NK-92 (cell line): Measurements from ENCODE around the gene TACR2.

Experiments used
- DNase-seq: peaks from one replicate; lab custom pipeline; 2025; ENCODE audit not compliant: unreplicated experiment; lab: John Stamatoyannopoulos, UW

TACR2 gene

DNA sequence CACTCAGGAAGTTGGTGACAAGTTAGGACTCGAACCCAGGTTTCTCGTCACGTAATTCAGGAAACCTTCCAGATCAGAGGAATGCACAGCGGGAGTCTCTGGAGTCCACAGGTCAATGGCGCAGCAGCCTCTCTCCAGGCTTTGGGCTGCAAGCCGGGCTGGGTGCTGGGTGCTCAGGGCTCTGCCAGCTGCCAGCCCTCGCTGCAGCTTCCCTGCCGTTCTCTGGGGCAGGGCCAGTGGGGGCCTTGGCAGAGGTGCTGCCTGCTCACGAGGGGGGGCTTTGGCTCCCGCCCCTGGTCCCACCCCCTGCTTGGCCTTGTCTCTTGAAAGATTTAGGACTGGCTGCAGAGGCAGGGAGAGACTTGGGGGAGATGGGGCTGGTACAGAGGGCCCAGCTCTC, at the start of gene TACR2:
Gene TACR2 (minus strand): TSS at position 224 of the 400 bp plus-strand sequence. CDS start 595 bp downstream, outside the sequence.
- DNase-seq: no peak

- DNase-seq: no peak
These were observed 49.4 kb upstream of the TACR2 start for GRCh38 chr10:69466158-69466490.

GRCh38 chr10:69465457-69466157, 48.9 kb upstream of the TACR2 start:
- no peak for DNase-seq

GRCh38 chr10:69464801-69465401, 48.2 kb upstream of the TACR2 start:
- DNase-seq: no peak

DNA sequence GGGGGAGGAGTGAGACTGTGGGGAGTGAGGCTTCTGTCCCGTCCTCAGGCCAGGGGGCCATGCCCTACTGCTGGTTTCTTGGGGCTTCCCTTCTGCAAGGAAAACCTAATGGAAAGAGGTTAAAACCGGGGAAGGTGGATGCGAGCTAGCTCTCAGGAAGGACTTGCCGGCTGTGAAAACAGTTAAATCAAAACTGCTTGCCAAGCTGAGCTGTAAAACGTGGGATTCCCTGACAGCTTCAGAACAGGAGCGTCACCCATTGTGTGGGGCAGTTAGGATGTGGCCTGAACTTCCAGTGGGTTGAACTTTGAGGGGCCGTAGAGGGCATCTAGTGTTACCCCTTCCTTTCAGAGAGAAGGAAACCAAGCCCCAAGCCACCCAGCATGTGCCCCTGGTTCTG, 47.7 kb upstream of the TACR2 start:
- DNase-seq: no peak

- DNase-seq: no peak
These were observed 47.2 kb upstream of the TACR2 start for GRCh38 chr10:69463886-69464285.

GRCh38 chr10:69461243-69462025, 44.7 kb upstream of the TACR2 start:
- DNase-seq: no peak

GRCh38 chr10:69460576-69461242, 44.0 kb upstream of the TACR2 start:
- DNase-seq: no peak

GRCh38 chr10:69459893-69460575, 43.3 kb upstream of the TACR2 start:
- no peak for DNase-seq

- no peak for DNase-seq
These were observed 42.5 kb upstream of the TACR2 start for GRCh38 chr10:69459101-69459790.

DNA sequence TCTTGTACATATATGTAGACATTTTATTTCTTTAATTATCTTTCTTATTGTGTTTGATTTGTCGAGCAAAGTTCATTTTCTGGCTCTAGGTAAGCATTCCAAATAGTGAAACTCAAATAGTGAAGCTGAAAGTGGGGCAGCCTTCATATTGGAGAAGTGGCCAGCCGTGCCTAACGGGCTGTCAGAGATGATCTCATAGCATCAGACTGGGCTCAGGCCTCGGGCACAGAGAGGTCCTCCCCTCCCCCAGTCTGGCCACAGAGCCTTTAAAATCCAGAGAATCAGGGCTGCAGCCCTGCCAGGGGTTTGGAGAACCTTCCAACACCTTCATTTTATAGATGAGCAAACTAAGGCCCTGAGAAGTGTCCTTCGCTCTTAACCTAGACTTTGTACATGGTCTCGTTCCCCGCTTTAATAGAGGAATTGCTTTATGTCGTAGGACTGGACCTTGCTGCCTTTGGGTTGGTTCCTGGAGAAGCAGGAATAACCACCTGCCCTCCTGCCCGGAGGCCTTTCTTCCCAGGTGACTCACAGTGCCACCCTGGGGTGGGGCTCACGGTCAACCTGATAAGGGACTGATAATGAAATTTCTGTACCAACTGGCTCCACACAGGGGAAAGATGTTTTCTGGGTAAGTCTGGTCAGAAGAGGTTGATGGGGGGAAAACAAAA, 41.8 kb upstream of the TACR2 start:
- DNase-seq: no peak

DNA sequence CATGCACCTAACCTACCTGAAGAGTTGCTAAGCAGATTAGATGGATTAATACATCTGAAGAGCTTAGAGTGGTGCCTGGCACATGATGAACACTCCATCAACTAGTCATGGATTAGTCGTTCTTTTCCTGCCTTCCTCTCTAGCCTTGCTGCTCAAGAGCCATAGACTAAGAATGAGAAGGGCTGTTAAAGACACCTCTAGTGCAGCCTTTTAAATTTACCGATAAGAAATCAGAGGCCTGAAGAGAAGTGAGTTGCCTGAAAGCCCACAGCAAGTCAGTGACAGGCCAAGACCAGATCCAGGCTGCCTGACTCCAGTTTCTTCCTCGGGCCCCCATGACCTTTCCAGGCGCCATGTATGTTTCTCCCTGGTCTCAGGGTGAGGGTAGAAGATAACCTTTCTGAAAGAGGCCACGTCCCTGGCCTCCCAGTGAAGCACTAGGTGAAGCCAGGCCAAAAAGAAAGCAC, 41.1 kb upstream of the TACR2 start:
- DNase-seq: no peak

- no peak for DNase-seq
These were observed 40.4 kb upstream of the TACR2 start for GRCh38 chr10:69456880-69457693.

GRCh38 chr10:69455006-69455763, 38.5 kb upstream of the TACR2 start:
- no peak for DNase-seq

DNA sequence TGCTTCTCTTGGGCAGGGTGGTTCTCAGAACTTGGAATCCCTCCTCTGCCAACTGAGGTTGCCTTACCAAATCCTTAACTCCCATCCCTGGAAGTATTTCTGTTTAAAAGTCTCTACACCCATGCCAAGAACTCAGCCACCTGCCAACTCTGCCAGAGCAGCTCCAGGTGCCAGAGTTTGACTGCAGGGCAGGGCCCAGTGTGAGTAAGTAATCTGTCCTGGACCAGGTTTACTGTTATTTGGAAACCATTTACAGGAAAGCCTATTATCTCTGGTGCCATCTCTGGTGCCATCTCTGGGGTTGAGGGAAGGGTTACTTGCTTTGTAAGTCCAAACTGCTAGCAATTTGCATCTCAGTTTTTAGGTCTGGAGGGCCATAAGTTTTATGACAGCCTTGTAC, 37.1 kb upstream of the TACR2 start:
- no peak for DNase-seq

DNA sequence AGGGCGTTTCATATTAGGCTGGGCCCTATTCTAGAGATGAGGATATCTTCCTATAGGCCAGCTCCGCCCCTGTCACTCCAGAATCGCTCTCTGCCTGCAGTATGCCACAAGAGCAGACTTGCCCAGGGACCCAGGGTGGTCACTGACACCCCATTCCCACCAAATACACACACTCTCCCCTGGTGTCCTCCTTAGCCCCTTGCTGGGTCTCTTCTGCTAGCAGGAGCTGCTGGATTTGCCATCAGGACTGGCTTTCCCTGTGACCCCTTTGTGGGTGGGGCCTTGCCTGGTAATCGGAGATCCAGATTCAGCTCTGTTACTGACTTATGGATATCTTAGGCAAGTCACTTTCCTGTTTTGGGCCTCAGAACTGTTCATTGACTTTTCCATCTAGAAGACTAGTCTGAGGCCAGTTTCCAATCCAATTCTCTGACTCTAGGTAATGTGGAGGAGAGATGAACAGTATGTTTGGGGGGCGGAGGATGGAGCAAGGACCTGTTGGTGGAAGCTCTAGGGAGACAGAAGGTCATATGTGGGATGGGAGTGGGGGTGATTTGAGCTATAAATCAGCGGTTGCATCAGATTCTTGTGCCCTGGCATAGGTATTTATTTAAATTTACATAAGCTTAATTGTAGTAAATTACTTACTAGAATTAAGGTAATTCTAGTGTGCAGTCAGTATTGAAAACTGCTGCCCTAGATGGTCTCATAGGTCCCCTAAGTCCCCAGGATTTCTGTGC, 36.1 kb upstream of the TACR2 start:
- no peak for DNase-seq

DNA sequence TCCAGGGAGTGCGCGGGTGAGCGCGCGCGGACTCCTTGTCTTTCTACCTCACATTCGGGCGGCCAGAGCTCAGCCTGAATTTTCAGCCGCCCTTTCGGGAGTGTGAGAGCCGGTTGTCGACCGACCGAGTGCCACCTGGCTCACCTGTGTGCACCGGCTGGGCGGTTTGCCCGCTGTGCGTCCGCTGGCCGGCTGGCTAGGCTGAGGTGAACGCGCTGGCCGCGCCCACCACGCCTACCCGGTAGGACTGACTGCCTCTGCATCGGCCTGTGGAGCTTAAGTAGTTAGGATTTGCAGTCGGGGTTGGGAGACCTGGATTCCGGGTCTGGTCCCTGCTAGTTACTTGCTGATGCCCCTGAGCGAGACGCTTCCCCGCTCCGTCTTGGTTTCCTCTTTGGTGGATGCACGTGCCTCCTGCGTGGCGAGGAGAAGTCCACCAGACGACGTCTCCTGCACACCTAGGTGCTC, 35.1 kb upstream of the TACR2 start:
- no peak for DNase-seq
